ENCODE results near the gene FAM168A.
A peak's percentile ranks its signal among the peaks of the same experiment; 100 is the strongest.

The FAM168A gene, protein sequence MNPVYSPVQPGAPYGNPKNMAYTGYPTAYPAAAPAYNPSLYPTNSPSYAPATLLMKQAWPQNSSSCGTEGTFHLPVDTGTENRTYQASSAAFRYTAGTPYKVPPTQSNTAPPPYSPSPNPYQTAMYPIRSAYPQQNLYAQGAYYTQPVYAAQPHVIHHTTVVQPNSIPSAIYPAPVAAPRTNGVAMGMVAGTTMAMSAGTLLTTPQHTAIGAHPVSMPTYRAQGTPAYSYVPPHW

DNA sequence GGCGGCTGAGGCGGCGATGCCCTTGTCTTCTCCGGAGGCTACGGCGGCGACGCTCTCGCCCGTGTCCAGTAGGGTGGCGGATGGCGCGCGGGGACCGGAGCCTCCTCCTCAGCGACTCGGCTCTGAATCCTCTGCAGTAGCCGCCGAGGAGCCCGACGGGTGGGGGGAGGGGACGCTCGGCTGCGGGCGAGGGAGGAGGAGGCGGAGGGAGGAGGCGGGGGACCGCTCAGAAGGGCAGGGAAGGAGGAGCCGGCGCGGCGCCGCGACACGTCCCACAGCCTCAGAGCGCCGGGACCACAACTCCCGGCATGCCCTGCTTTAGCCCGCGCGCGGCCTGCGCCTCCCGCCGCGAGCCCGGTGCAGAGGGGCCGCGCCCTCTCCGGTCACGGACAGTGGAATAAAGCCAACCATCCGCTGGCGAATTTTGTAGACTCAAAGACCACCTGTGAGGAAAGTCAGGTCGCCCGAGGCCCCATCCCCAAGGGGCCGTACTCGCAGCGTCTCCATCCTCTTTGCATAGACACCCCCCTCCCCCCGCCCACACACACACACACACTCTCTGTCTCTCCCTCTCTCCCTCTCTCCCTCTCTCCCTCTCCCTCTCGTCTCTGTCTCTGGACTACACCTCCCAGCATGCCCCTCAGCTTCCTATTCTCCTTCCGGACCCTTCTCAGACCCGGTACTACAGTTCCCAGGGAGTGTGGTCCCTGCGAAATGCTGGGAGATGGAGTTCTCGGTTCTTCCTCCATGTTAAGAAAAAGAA, at the start of gene FAM168A:
Gene FAM168A (minus strand): TSS at position 157 of the 763 bp plus-strand sequence. CDS start 129,638 bp downstream, outside the sequence.
- DNase-seq: peak; percentile 99

DNA sequence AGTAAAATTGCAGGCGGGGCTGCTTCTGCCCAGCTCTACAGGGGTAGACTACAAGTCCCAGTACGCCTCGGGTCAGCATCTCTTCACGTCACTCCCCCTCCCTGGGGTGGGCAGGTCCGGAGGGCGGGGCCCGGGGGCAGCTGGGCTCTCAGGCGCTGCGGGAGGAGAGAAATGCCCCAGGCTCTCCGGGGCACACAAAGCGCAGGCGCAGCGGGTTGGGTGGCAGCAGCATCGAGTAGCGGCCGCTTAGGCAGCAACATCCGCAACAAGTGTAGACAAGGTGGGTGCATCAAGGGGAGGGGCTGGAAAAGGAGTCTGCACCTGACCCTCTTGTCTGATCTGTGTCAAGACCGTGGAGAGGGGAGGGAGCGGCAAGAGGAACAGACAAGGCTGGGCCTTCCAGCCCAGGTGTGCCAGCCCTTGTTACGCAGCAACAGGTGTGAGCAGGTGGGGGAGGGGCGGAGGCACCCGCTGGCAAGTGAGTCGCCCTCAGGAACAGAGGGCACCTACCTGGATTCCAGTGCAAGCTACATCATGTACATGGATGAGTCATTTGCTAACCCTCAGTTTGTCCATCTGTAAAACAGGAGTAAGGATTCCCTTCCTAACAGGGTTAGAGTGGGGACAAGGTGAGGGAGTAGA, 49.7 kb upstream of the FAM168A start:
- peak; percentile 98 for DNase-seq

DNA sequence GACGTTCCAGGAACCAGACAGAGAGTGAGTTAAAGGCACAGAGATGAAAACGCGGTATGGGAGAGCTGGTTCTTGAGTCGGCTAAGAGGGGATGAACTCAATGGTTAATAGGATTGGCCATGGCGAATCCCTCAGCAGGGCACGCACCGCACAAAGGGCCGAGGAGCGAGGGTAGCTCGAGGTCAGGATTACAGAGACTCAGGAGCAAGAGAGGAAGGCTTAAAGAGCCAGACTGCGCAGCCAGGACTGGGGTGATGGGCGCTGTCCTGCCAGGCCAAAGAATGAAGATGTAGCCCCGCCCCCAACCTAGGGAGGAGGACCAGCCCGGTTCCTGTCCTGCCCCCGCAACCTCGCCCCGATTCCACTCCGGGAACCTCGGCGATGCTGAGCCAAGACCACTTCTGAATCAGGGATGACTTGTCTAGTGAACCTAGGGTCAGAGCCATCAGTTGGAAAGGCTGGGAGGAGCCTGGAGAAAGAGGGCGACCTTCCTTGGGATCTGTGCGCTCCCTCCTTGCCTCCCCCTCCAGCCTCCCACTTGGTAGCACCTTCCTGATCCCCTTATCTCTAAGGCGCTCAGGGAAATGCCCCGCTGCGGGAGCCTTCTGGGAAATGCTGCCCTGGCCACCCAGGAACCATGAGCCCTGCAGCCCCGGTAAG, 48.2 kb upstream of the FAM168A start, which contains the start of gene PLEKHB1:
Gene PLEKHB1 (plus strand): TSS at position 610 of the 660 bp plus-strand sequence. CDS start 28 bp downstream, at position 638.
- no peak for DNase-seq

DNA sequence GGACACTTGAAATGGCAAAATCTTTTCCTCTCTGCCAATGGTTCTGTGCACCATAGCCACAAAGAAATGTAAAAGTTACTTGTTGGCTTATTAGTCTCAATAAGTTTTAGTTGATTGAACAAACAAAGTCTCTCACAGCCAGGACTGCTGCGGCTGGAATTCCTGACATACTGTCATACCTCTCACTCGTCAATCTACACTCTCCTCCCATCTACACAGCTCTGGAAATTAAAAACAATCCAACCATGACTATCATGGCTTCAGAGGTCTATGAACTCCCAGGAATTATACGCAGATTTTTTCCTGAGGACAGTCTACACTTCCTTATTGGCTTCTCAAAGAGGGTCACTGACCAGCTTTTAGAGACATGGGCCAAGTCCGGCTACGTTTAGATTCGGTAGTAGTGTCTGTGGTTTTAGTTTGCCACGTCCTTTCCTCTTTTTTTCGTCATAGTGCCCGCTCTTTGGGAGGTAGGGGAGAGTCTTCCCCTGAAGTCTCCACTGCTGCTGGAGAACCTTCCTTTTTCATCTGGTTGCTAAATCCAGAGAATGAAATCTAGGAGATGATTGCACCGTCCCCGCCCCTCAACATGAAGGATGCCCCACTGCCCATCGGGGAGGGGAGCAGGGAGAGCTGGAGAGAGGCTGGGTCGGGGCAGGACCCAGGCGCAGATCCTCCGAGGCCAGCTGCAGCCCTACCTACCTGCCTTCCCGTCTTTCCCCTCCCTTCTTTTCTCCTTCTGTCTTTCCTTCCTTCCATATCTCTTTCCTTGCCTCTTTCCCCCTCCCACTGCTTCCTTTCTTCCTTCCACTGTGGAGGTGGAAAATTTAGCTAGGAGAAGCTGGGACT, 47.4 kb upstream of the FAM168A start:
- DNase-seq: no peak

DNA sequence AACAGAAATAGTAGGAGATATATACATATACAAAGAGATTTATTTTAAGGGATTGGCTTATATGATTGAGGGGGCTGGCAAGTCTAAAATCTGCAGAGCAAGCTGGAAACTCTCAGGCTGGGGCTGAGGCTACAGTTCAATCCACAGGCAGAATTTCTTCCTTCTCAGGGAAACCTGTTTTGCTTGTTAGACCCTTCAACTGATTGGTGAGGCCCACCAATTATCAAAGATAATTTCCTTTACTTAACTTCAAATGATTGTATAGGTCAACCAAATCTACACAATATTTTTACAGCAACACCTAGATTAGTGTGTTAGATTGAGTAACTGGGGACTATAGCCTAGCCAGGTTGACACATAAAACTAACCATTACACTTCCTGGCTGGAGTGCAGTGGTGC, 43.8 kb upstream of the FAM168A start:
- DNase-seq: no peak

DNA sequence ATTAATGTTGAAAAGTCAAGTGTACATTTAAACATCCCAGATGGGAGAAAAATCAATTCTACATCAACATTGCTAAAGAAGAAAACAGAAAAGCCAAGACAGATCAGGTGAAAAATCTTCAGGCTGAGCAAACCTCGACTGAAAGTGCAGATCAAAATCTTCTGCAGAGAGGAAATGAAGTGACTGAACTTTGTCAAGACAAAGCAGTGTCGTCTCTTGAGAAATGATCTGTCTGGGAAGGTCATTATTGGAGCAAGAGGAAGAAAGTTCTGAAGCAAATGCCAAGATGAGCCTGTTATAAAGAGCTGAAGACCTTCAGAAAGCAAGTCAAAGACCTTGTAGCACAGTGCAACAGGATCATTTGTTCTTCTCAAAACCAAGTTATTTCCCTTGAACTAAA, 42.7 kb upstream of the FAM168A start:
- DNase-seq: no peak

DNA sequence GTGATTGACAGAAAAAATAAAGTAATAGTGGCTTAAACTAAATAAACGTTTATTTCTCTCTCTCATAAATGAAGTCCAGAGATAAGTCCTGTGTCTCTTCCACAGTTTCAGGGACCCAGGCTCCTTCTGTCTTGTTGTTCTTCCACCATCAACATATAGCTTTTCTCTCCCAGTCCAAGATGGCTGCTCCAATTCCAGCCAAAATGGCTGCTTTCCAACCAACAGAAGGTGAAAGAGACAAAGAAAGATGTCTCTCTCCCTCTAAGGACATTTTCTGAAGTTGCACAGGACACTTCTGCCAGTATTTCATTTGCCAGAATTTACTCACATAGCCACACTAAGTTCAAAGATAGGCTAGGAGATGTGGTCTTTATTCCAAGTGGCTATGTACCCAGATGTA, 39.1 kb upstream of the FAM168A start:
- no peak for DNase-seq

DNA sequence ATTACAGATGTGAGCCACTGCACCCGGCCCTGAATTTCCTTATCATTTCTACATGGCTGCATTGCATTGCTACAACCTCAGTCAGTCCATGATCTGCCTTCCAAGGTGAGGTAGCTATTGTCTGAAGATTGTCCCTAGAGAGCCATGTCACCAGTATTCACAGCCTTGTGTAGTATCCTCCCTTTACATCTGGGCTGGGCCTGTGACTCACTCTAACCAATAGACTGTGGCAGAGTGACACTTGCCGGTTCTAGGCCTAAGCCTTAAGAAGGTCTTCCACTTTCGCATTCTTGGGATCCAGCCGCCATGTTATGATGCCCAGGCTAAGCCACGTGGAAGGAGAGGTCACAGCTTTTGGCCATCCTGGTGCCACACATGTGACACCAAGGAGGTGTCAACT, 38.3 kb upstream of the FAM168A start:
- no peak for DNase-seq

DNA sequence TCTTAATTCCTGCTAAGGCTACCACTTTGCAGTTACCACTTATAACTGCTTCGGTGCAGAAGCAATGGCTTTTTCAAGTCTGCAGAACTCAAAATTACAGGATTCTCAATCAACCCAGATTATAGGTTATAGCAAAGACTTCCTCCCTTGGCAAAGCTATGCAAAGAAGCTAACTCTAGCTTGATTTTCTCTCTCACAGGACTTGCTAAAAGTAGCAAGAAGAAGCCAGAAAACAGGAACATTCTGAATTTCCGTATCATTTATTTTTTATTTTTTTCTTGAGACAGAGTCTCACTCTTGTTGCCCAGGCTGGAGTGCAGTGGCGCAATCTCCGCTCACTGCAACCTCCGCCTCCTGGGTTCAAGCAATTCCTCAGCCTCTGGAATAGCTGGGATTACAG, 37.8 kb upstream of the FAM168A start:
- no peak for DNase-seq

DNA sequence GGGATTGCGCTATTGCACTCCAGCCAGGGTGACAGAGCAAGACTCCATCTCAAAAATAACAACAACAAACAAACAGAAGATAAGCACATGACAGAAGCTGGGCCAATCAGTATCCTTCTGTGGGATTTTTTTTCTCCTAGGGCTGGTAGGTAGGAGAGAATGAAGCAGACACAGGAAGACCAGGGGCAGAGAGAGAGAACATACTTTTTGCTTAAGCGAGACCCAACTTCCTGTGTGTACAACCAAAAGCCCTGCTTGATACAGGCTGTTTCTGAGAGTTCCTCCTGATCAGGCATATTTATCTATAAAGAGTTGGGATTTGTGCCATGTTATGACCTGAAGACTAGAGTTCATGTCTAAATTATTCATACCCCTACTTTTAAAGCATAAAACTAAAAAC, 36.1 kb upstream of the FAM168A start:
- DNase-seq: no peak

DNA sequence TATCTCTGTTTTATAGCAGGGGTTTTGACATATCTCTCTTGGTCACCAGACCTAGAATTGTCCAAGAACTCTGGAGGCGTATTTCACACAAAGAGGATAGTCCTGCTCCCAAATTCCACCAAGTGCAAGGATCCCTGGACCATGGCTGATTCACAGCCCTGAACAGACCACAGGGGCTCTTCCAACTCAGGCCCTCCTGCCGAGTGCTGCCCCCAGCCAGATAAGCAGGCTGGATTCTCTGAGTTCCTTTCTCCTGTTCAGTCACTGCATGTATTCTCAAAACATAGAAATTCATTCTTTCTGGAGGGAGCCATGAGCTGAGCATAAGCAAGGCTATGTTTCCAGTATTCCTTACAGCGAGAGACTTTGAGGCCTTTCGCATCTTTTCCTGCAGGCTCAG, 35.1 kb upstream of the FAM168A start:
- no peak for DNase-seq

DNA sequence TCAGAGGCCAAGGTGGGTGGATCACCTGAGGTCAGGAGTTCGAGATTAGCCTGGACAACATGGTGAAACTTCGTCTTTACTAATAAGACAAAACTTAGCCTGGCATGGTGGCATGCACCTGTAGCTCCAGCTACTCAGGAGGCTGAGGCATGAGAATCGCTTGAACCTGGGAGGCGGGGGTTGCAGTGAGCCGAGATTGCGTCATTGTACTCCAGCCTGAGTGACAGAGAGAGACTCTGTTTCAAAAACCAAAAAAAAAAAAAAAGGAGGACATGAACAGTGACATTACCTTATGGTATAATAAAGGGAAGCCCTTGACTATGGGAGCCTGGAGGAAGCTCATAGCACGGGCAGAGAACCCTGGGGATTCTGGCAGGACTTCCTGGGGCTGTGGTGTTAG, 32.0 kb upstream of the FAM168A start:
- DNase-seq: no peak

DNA sequence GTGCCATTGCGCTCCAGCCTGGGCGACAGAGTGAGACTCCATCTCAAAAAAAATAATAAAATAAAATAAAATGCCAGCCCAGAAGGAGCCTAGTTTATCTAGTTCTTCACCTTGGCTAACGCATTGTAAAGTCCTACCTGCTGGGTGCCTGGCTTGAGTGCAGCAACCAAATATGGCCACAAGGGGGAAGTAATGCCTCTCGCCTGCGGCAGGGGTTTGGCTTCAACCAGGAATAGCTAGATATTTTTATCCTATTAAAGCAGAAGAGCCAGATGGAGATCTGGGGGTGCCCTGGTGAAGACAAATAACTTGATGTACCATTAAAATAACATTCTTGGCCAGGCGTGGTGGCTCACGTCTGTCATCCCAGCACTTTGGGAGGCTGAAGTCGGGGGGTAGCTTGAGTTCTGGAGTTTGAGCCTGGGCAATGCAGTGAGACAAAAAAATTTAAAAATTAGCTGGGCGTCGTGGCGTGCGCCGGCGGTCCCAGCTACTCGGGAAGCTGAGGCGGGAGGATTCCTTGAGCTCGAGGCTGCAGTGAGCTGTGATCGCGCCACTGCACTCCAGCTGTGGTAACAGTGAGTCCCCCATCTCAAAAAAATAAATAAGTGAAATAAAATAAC, 27.9 kb upstream of the FAM168A start:
- DNase-seq: peak; percentile 87

DNA sequence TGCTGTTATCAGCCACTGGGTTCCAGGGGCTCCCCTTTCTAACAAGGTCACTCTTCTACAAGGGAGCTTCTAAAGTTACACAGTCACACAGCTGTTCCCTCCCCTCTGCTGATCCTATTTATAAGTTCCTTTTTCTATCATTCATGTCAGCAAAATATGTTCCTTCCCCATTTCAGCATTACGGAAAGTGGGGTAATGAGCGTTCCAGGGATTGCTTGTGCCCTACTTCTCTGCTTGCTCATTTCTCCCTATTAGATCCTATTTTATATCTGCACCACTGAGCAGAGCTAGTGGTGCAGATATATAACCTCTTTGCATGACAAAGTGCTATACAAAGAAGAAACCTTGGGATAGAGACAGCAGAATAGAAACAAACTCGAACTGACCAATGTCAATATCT, 25.8 kb upstream of the FAM168A start:
- DNase-seq: peak; percentile 75

DNA sequence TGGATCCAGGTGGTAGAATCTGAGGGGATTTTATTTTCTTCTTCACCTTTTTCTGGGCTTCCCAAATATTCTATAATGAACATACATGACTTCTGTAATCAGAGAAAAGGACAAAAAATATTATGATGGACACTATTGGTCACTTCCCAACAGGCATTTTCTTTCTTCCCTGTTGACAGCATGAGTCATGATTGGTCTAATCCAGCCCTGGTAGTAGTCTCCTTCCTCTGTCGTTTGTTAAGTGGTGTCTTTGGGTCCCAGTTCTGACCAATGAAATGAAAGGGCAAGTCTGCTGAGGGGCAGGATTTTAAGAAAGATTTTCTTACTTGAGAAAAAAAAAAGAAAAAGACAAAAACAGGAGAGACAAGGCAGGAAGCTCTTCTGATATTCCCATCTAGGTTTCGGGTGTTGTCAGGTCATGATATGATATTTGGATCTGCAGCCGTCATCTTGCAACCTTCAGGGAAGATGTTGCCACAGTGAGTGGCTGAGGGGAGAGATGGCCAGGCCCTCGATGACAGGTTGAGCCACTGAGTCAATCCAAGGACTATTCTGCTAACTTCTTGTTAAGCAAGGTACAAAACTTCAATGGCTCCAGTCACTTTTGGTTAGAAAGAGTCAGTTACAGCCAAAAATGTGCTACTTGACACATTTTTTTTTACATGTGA, 25.1 kb upstream of the FAM168A start:
- DNase-seq: no peak

DNA sequence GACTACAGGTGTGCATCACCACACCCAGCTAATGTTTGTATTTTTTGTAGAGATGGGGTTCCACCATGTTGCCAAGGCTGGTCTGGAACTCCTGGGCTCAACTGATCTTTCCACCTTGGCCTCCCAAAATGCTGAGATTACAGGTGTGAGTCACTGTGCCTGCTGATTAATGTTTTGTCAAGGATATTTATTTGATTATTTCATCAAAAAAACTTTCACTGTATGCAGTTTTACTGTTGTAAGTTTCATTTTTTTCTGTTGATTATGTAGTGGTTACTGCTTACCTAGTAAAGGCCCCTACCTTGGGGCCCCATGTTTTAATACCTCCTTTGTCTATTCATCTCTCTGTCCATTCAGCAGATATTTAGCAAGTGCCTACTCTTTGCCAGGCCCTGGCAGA, 16.7 kb upstream of the FAM168A start:
- DNase-seq: no peak

DNA sequence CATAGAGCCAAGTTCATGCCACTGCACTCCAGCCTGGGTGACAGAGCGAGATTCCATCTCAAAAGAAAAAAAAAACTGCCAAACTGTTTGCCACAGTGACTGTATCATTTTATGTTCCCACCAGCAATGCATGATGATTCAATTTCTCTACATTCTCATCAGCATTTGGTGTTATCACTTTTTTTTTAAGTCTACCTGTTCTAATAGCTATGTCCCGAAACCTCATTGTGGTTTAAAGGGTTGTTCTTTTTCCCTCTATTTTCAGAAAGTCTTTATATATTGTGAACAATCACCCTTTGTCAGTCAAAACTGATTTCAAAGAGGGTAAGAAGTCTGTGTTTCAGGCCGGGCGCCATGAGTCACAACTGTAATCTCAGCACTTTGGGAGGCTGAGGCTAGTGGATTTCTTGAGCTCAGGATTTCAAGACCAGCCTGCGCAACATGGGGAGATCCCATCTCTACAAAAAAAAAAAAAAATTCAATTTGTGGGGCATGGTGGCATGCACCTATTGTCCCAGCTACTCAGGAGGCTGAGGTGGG, 14.8 kb upstream of the FAM168A start:
- DNase-seq: no peak

DNA sequence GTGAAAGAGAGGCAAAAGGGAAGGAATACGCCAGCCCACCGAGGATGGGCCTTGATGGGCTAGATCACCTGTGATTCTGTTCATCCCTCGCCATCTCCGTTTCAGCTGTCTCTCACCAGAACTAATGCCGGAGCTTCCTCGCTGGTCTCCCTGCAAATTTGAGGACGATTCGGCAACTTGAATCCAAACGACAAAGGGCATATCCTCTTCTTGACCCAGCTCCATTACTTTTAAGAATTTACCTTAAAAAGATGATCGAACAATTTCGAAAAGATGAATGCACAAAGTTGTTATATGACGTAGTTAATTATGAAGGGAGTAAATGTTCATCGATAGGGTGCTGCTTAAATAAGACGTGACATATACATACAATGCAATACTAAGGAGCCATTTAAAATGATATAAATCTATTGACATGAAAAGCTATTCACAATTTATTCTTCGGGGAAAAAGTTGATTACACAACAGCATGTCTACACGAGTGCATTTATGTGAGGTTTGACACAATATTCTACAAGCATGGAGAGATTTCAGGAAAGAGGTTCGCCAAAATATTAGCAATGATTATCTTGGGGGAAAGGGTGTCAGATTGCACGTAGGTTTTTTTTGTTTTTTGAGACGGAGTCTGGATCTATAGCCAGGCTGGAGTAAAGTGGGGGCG, 937 bp upstream of the FAM168A start:
- DNase-seq: no peak

DNA sequence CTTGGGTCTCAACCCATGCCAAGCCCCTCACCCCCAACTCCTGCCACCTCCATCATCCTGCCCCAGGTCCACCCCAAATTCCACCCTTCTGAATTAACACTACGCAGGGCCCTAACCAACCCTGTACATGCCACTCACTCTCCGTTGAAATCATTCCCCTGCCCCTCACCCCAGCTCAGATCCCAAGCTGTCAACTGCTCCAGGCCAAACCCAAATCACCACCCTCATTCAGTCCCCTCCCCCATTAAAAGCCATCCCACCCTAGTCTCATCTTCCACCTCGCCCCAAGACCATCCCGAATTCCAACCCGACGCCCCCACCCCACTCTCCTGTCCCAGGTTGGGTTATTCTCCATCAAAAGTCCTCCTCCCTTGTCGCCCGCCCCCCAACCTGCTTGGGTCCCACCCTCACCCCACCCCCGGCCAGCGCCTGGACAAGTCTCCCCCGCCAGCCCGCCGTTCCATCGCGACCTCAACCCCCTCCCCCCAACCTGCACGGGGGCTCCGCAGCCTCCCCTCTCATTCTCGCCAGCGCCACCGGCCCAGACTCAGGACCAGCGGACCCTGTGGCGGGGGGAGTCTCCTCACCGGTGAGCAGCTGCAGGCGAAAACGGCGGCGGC, 466 bp downstream of the FAM168A start:
- DNase-seq: no peak

DNA sequence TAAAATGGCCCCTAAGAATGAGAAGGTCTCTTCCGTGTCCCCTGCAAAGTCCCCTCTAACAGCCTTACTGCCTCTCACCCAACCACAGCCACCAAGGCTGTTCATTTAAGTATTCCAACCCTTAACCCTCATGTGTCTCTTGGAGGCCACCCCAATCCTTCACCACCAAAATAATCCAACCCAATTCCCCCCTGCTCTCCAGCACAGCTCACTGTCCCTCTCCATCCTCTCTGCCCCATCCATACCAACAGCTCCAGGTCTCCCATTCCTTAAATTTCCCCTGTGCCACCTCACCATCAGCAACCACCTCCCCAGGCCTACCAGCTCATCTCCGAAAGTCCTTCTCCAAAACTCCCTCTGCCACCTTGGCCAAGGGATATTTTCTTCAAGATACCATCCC, 1.4 kb downstream of the FAM168A start:
- DNase-seq: no peak

Measured in RPMI8226 (cell line).